Activated naive CD8-positive, alpha-beta T cell treated with anti-CD3 and anti-CD28 coated beads for 36 hours (primary cell): Measurements from ENCODE around the gene IRAK1. TPM values are rescaled to one million over a fixed set of nuclear protein-coding genes. Genes with fewer than 3 reads are reported as not detected.

Experiments
- DNase-seq: peaks from one replicate; pipeline ENCODE4 v3.0.0; 2021
- H3K27ac Mint-ChIP-seq: one replicate; pipeline ENCODE4 v1.8.0; 2022; ENCODE audit warnings: mild to moderate bottlenecking, moderate library complexity, mixed read lengths
- H3K27me3 Mint-ChIP-seq: one replicate; pipeline ENCODE4 v1.8.0; 2022; ENCODE audit warnings: mild to moderate bottlenecking, mixed read lengths
- H3K36me3 Mint-ChIP-seq: one replicate; pipeline ENCODE4 v1.8.0; 2021; ENCODE audit warnings: mild to moderate bottlenecking, mixed read lengths
- H3K4me1 Mint-ChIP-seq: one replicate; pipeline ENCODE4 v1.8.0; 2021; ENCODE audit warnings: mixed read lengths
- H3K4me3 Mint-ChIP-seq: one replicate; pipeline ENCODE4 v1.8.0; 2022; ENCODE audit warnings: mild to moderate bottlenecking, moderate library complexity, mixed read lengths
- H3K9me3 Mint-ChIP-seq: one replicate; pipeline ENCODE4 v1.8.0; 2022; ENCODE audit warnings: mixed read lengths
- total RNA-seq, 2 experiments: library from RNA; stranded (reverse); gene quantifications; one replicate each; pipeline ENCODE4 v1.2.3, GENCODE V29; 2021

IRAK1 gene
- total RNA-seq, 2 experiments from 2014 or later = 155 to 159 TPM

DNA sequence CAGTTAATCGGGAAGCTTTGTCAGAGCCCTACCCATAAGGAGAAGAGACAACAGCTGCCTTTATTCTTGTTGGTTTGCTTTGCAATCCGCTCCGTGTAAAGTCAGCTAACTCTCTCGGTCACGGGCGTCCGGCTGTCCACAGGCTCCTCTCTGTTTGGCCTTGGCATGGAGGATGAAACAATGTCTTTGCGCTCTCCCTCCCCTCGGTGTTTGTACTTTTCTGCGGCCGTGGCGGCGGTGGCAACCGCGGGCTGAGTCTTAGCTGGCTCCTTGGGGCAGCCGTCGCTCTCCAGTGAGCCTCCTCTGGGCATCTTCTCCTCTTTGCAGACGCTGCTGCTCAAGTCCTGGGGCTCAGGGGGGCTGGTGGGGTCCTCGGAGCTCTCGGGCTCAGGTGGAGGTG lies 10.6 kb upstream of the IRAK1 start:
- Mint-ChIP-seq H3K4me1 (peaks cover 2% of the 10 kb centered on the region), H3K36me3 (no peaks in the 10 kb centered on the region), H3K27ac (no peak overlapping the region), H3K27me3 (no peaks in the 10 kb centered on the region), H3K9me3 (no peaks in the 10 kb centered on the region), H3K4me3 (no peak overlapping the region)
- no peak for DNase-seq

DNA sequence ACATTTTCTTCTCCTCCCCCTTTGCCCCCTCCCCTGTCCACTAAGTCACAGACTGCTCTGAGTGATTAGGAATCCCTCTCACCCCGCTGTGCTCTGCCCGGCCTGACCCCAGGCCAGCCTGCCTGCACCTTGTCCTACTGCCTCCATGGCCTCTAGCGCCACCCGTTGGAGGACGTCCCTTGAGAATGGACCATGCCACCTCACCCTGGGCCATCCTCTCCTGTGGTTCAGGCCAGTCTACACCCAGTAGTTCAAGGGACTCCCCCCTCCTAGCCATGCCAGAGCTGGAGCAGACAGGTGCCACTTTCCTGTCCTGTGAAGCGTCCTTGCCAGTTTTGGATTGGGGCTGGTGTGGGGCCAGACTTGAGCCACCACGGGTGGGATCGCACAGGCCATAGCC lies 9.7 kb upstream of the IRAK1 start:
- Mint-ChIP-seq H3K9me3 (no peaks in the 10 kb centered on the region), H3K27ac (no peak overlapping the region), H3K27me3 (no peaks in the 10 kb centered on the region), H3K36me3 (no peaks in the 10 kb centered on the region), H3K4me1 (peaks cover 2% of the 10 kb centered on the region), H3K4me3 (no peak overlapping the region)
- DNase-seq = no peak

DNA sequence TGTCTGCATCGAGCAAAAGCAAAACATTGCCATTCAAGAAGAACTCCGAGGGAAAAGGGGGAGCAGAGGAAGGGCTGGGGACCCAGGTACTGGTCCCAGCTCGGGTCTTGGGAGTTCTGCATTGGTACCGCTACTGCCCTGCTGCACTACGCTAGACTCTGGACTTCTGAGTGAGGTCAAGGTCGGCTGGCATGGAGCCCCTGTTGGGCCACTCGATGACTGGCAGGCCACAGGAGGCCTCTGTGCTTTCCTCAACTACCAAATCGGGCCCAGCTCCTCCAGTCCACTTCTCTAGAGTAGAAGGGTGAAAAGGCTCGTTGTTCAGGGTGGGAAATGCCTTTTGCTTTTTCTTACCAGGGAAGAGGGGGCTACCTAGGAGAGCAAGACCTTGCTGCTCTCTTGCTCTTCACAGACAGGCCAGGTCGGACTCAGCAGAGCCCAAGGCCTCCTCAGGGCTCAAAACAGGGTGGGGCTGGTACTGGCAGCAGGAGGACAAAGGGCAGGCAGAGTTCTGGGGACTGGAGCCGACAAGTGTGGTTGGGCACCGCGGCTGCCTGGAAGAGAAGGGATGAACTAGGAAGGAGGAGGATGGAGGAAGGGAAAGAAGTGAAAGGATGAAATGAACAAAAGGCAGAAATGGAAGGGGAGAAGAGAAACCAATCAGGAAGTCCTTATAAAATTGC lies 8.9 kb upstream of the IRAK1 start:
- Mint-ChIP-seq H3K36me3 (no peaks in the 10 kb centered on the region), H3K9me3 (no peaks in the 10 kb centered on the region), H3K27me3 (no peaks in the 10 kb centered on the region), H3K27ac (peak overlapping the region; percentile 23), H3K4me1 (peaks cover 2% of the 10 kb centered on the region), H3K4me3 (no peak overlapping the region)
- DNase-seq = no peak

DNA sequence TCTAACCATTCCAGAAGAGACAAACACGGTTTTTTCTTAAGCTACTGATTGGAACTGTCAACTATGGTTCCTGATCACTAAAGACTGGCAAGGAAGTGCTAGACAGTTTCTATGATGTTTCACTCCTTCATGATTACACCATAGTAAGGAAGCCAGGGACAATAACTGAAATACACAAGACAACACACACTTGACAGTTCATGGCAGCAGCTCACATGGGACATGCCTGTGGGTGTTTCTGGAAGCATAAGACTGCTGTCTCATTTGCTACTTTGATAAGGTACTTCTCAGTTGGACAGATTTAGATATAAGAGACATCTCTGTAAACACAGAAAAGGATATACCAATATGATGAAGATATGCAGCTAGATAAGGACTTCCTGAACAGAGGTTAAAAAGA lies 8.3 kb upstream of the IRAK1 start:
- Mint-ChIP-seq H3K36me3 (no peaks in the 10 kb centered on the region), H3K27ac (no peak overlapping the region)

DNA sequence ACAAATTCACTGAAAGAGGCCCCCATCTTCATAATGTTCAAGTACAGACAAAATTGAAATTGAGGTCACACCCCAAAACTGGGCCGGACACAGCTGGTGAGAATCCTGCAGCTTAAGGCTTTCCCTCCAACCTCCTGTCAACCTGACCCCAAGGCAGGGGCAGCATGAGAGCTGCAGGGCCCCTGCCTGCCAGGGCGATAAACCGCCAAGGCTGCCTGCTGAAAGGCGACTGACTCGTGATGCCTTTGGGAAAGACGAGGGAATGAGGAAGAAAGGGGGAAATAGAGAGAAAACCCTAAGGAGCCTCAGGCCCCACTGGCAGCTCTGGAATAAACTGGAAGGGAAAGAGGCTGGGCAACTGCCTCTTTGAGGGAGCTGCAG lies 7.3 kb upstream of the IRAK1 start:
- Mint-ChIP-seq H3K36me3 (no peaks in the 10 kb centered on the region), H3K27me3 (no peaks in the 10 kb centered on the region), H3K27ac (no peak overlapping the region)

More for the DNA sequence above, 8.3 kb upstream of the IRAK1 start:
- no peak for DNase-seq
- Mint-ChIP-seq H3K4me3 (no peak overlapping the region), H3K4me1 (peaks cover 2% of the 10 kb centered on the region), H3K27me3 (no peaks in the 10 kb centered on the region), H3K9me3 (no peaks in the 10 kb centered on the region)

DNA sequence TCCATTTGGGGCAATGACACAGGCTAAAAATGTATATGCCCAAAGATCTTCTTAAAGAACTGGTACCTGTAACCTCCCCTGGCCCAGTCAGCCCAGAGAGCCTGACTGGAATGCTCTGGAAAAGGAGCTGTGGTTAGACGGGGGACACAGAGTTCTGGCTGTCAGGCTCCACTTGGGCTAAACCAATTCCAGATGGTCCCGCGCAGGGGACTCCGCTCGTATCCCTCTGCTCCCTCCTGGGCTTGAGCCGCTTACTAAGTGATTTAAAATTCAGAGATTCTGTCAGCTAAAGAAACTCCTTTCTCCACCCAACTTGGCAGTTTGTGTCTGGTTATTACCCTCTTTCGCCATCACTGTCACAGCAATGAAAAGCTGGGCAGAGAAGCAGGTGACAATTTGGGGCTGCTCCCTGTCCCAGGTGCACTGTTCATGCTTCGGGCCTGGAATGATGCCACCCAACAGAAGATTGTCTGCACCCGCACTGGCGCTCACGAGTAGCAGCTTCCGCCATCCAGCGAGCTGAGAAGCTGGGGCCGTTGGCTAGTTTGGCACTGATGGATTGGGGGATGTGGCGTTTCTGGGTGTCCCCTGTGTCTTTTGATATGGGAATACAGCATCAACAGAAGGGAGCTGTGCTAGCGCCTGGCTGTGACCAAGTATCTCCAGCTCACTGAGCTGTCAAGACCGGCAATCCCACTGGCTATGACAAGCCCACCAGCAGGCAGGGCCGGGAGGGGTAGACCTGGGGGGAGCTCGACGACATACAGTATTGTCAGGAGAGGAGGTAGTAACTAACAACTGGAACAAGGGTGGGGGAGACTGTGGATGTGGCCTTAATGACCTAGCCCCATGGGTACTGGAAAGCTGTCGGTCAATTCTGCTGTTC lies 6.7 kb upstream of the IRAK1 start:
- Mint-ChIP-seq H3K9me3 (no peaks in the 10 kb centered on the region), H3K4me3 (no peak overlapping the region), H3K36me3 (no peaks in the 10 kb centered on the region), H3K27ac (no peak overlapping the region), H3K4me1 (peaks cover 6% of the 10 kb centered on the region), H3K27me3 (no peaks in the 10 kb centered on the region)
- DNase-seq = no peak

More for the DNA sequence above, 7.3 kb upstream of the IRAK1 start:
- Mint-ChIP-seq H3K4me1 (peaks cover 4% of the 10 kb centered on the region), H3K4me3 (no peak overlapping the region), H3K9me3 (no peaks in the 10 kb centered on the region)
- no peak for DNase-seq

DNA sequence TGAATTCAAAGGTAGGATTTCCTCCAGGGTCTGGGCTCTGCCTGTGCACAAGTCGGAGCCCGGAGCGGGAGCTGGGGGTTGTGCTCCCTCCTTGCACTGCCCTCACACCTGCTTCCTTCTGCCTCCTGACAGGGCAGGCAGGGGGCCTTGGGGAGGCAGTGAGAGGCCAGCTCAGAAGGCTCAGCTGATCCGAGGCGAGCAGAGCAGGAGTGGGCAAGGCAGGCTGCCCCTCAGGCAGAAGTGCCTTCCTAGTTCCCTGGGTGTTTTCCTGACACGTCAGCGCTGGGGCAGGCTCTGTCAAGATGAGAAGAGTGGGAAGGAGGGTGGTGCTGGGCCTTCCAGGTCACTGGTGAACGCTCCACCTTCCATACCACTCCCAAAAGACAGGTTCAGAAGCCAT lies 5.5 kb upstream of the IRAK1 start:
- Mint-ChIP-seq H3K9me3 (no peaks in the 10 kb centered on the region), H3K27me3 (no peaks in the 10 kb centered on the region), H3K36me3 (no peaks in the 10 kb centered on the region), H3K4me3 (no peak overlapping the region), H3K27ac (no peak overlapping the region), H3K4me1 (peaks cover 9% of the 10 kb centered on the region)
- DNase-seq = no peak

DNA sequence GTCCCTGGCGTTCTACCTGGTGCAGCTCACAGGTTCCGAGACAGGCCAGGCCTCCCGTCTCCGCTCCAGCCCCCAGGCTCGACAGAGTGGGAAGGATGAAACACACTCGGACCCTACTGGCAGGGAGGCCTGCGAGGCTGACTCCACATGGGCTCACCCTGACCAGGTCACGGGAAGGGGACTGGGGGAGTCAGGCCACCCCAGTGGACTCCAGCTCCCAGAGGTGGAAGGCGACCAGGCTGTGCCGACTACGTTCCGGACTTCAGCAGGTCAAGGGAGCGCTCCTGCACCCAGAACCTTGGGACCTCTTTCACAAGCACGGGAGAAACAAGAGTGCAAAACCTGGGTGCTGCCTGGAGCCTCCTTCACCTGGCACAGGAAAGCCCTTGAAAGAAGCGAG lies 4.6 kb upstream of the IRAK1 start:
- no peaks in the 10 kb centered on the region for H3K27me3 Mint-ChIP-seq
- H3K9me3 Mint-ChIP-seq = no peaks in the 10 kb centered on the region
- H3K27ac Mint-ChIP-seq = no peak overlapping the region
- DNase-seq = no peak
- no peak overlapping the region for H3K4me3 Mint-ChIP-seq
- H3K36me3 Mint-ChIP-seq = no peaks in the 10 kb centered on the region
- peaks cover 9% of the 10 kb centered on the region for H3K4me1 Mint-ChIP-seq

DNA sequence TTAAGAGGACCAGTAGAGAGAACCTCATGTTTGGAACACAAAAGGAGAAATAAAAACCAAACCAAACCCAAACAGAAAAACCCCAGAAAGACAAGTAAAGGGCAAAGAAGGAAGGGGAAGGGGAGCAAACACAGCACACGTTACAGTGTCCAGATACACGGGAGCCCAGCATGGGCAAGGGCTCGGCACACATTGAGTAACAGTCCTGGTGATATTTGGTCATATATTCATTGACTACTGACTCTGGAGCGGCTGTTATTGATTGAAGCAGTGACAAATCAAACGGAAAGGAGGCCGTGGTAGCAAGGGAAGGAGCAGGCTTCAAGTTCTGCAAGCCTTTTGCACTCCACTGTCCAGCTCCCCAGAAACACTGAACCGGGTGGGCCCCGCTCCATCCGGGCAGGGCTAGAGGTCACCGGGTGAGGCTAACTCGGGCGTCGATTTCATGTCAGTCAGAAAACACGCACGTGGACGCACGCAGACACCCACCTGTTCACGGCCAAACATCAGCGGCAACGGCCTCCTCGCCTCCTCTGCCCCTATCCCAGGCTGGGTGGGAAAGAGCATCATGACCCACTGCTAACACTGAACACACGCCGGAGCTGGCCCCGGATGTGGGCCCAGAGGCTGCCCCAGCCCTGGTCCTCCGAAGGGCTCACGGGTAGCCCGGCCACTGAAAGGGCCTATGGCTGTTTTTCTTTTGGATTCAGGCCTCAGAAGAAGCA lies 3.7 kb upstream of the IRAK1 start:
- H3K9me3 Mint-ChIP-seq = no peaks in the 10 kb centered on the region
- peak overlapping the region; percentile 2 for H3K27ac Mint-ChIP-seq

DNA sequence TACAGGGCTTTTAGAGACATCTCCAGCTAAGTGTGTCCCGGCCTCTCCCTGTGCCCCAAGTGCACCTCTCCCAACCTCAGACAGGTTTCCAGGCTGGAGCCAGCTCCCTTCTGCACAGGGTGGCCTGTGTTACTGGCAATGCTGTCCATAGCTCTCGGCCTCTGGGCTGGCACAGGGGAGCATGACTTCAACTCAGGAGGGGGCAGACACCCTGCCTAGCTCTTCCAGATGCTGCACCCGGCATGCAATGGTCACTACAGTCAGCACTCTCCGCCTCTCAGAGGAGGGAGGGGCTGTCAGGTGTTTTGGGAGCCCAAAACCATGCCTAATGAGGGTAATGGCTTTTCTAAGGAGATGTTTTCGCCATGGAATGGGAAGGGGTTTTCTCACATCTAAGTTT lies 2.4 kb upstream of the IRAK1 start:
- no peak for DNase-seq
- H3K4me1 Mint-ChIP-seq = peaks cover 7% of the 10 kb centered on the region
- H3K4me3 Mint-ChIP-seq = no peak overlapping the region
- no peaks in the 10 kb centered on the region for H3K27me3 Mint-ChIP-seq
- no peaks in the 10 kb centered on the region for H3K9me3 Mint-ChIP-seq
- H3K27ac Mint-ChIP-seq = no peak overlapping the region
- H3K36me3 Mint-ChIP-seq = peaks cover 7% of the 10 kb centered on the region

More for the DNA sequence above, 3.7 kb upstream of the IRAK1 start:
- no peak for DNase-seq
- Mint-ChIP-seq H3K4me3 (no peak overlapping the region), H3K27me3 (no peaks in the 10 kb centered on the region), H3K36me3 (peaks cover 6% of the 10 kb centered on the region), H3K4me1 (peaks cover 7% of the 10 kb centered on the region)

DNA sequence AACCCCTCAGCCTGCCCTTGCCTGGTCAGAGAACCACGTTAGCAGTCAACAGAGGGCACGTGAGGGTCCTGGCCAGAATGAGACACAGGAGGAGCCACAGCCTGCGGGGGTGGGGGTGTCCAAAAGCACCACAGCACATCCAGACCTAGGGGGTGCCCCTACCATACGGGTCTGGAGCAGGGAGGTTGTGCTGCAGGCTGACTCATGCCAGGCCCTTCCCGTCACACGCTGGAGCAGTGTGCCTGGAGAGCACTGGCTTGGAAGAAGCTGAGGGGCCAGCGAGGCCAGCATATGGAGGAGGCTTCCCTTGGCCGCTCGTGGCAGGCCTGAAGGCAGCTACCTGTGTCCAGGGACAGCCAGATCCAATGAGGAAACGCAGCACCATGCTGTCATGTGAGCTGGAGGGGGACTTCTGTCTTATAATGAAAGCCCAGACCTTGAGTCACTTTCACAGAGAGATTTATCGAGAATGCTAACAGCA lies 1.5 kb upstream of the IRAK1 start:
- H3K27me3 Mint-ChIP-seq = no peaks in the 10 kb centered on the region
- H3K9me3 Mint-ChIP-seq = no peaks in the 10 kb centered on the region
- H3K4me3 Mint-ChIP-seq = peak overlapping the region; percentile 92
- H3K27ac Mint-ChIP-seq = peak overlapping the region; percentile 95
- peaks cover 7% of the 10 kb centered on the region for H3K36me3 Mint-ChIP-seq
- peak; percentile 29 for DNase-seq
- H3K4me1 Mint-ChIP-seq = peaks cover 7% of the 10 kb centered on the region

DNA sequence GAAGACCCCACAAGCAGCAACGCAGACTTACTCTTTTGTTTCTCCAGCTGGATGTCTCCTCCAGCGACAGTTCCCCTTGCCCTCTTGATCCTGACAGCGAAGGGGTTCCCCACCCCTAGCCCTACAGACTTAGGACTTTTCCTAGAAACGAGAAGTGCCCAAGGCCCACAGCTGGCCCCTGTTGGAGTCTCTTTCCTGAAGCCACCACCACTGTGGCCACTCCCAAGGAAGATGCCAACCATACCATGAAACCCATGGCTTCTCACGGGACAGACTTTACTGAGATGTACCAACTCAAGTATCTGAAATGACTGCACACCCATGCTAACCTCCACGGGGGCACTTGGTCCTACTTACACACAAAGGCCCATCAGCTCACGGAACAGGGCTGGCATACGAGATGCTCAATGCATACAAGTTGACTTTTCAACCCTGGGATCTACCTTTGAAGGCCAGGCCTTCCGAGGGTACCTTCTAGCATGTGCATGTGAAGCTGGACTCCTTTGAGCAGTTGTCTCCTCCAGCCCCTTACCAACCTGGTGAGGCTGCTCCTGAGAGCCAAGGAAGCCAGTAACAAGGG lies 924 bp upstream of the IRAK1 start:
- Mint-ChIP-seq H3K9me3 (no peaks in the 10 kb centered on the region), H3K27me3 (no peaks in the 10 kb centered on the region), H3K27ac (peak overlapping the region; percentile 95), H3K36me3 (peaks cover 12% of the 10 kb centered on the region), H3K4me1 (peaks cover 10% of the 10 kb centered on the region), H3K4me3 (peak overlapping the region; percentile 92)
- no peak for DNase-seq

DNA sequence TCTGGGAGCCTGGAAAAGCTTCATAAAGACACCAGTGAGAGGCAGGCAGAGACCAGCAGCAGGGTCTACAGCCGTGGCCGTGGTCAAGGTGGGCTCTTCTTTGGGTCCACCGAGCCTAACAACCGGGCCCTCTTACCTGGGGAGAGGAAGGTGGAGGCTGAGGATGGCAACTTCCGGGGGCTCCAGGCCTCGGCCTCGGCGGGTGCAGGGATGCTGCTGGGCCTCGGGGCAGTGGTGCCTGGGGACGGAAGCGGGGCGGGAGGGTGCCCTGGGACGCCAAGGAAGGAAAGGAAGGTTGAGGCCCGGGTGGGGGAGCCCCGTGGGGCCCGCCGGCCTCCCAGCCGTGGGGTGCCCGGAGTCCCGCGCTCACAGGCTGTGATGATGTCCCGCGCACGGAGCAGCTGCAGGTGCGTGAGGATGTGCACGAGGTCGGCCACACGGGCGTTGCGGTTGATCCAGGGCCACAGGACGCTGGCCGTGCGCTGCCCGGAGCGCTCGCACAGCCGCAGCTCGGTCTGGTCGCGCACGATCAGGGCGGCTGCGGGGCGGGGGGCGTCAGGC lies 561 bp downstream of the IRAK1 start:
- Mint-ChIP-seq H3K9me3 (no peaks in the 10 kb centered on the region), H3K27me3 (no peaks in the 10 kb centered on the region), H3K4me3 (peak overlapping the region; percentile 90), H3K27ac (peak overlapping the region; percentile 91), H3K4me1 (peaks cover 13% of the 10 kb centered on the region), H3K36me3 (peaks cover 16% of the 10 kb centered on the region)
- peak; percentile 25 for DNase-seq

DNA sequence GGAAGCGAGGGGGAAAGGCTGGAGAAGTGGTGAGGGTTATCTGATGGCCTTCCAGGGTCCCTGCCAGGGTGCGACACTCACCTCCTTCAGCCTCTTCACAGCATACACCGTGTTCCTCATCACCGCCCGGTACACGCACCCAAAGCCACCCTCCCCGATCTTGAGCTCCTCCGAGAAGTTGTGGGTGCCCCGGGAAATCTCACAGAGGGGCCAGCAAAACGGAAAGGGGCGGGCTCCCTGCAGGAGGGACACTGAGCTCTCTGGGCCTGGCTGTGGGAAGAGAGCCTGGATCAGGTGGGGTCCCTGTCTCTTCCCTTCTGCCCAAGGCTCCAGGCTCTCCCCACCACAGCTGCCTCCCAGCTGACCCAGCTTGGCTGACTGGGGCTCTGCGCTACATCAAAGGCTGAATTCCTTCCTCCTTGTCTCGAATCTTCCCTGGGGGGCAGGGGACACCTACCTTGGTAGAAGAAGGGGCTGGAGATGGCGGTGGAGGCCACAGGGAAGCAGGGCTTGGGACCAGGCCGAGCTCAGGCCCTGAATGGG lies 1.1 kb downstream of the IRAK1 start:
- Mint-ChIP-seq H3K36me3 (peaks cover 16% of the 10 kb centered on the region), H3K27me3 (no peaks in the 10 kb centered on the region), H3K4me3 (peak overlapping the region; percentile 90), H3K4me1 (peaks cover 13% of the 10 kb centered on the region), H3K9me3 (no peaks in the 10 kb centered on the region), H3K27ac (peak overlapping the region; percentile 91)
- DNase-seq = no peak
